IMR-90 (cell line): ENCODE data around the gene SIK2.

Source experiments
- BHLHE40 ChIP-seq: fragments of 150-350 bp; IDR thresholded peaks from 2 replicates; pipeline ENCODE4 v1.6.1; 2016; ENCODE audit warnings: mild to moderate bottlenecking, low read depth, low read length
- CEBPB ChIP-seq: IDR thresholded peaks from 2 replicates; pipeline ENCODE4 v1.6.1; 2012; ENCODE audit warnings: low read depth, low read length, improper control_type of control experiment
- CHD1 ChIP-seq: IDR thresholded peaks from 2 replicates; pipeline ENCODE4 v1.6.1; 2012; ENCODE audit warnings: low read depth, low read length, improper control_type of control experiment
- FOS ChIP-seq: fragments of 150-350 bp; IDR thresholded peaks from 2 replicates; pipeline ENCODE4 v1.6.1; 2016; ENCODE audit warnings: low read depth, low read length
- MAFK ChIP-seq: IDR thresholded peaks from 2 replicates; pipeline ENCODE4 v1.6.1; 2012; ENCODE audit warnings: low read depth, low read length, improper control_type of control experiment
- MAZ ChIP-seq: IDR thresholded peaks from 2 replicates; pipeline ENCODE4 v1.6.1; 2012; ENCODE audit warnings: low read depth, mild to moderate bottlenecking, low read length, improper control_type of control experiment, moderate library complexity, borderline replicate concordance
- MXI1 ChIP-seq: IDR thresholded peaks from 2 replicates; pipeline ENCODE4 v1.6.1; 2012; ENCODE audit warnings: low read depth, mild to moderate bottlenecking, low read length, moderate library complexity, borderline replicate concordance
- POLR2A ChIP-seq: IDR thresholded peaks from 2 replicates; pipeline ENCODE4 v1.6.1; 2012; ENCODE audit warnings: mild to moderate bottlenecking, low read depth, low read length
- RAD21 ChIP-seq: IDR thresholded peaks from 2 replicates; pipeline ENCODE4 v1.6.1; 2012; ENCODE audit warnings: low read length, improper control_type of control experiment
- RCOR1 ChIP-seq: IDR thresholded peaks from 2 replicates; pipeline ENCODE4 v1.6.1; 2012; ENCODE audit warnings: mild to moderate bottlenecking, low read length, improper control_type of control experiment; ENCODE audit not compliant: insufficient replicate concordance
- TF ChIP-seq, protein P1 (sequence below): conservative IDR thresholded peaks from 2 replicates; pipeline ENCODE4 v1.5.1; 2012; ENCODE audit warnings: mild to moderate bottlenecking, low read depth, low read length, improper control_type of control experiment
- TF ChIP-seq, protein P2 (sequence below): fragments of 150-350 bp; IDR thresholded peaks from 2 replicates; pipeline ENCODE4 v1.6.1; 2017; ENCODE audit warnings: mild to moderate bottlenecking, antibody characterized with exemption, low read length, low read depth
- TF ChIP-seq, protein P3 (sequence below): fragments of 150-350 bp; IDR thresholded peaks from 2 replicates; pipeline ENCODE4 v1.6.1; 2016; ENCODE audit warnings: low read depth, mild to moderate bottlenecking, low read length, moderate library complexity, borderline replicate concordance

DNA sequence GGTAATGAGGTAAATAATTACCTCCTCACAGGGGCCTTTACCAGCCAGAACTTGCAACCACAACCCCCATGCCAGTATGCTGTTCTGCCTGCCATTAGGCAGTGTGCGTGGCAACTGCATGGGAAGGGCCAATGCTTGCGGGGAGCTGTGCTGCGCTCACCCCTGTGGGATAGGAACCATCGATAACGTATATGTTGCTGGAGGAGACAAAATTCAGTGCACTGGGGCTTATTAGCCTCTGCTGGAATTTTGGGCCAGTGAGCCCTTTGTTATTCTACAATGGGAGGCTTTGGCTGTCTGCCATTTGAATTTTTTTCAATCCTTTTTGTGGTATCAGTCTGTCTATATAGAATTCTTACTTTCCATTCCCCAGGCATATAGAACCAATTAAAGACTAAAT, 116.6 kb downstream of the SIK2 start:
- TF ChIP-seq, protein P1, sequence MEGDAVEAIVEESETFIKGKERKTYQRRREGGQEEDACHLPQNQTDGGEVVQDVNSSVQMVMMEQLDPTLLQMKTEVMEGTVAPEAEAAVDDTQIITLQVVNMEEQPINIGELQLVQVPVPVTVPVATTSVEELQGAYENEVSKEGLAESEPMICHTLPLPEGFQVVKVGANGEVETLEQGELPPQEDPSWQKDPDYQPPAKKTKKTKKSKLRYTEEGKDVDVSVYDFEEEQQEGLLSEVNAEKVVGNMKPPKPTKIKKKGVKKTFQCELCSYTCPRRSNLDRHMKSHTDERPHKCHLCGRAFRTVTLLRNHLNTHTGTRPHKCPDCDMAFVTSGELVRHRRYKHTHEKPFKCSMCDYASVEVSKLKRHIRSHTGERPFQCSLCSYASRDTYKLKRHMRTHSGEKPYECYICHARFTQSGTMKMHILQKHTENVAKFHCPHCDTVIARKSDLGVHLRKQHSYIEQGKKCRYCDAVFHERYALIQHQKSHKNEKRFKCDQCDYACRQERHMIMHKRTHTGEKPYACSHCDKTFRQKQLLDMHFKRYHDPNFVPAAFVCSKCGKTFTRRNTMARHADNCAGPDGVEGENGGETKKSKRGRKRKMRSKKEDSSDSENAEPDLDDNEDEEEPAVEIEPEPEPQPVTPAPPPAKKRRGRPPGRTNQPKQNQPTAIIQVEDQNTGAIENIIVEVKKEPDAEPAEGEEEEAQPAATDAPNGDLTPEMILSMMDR, result no peak
- TF ChIP-seq POLR2A (no peak), CHD1 (no peak), MAFK (no peak), BHLHE40 (no peak), RAD21 (no peak), RCOR1 (no peak), CEBPB (no peak), MAZ (no peak), FOS (no peak), MXI1 (no peak)
- TF ChIP-seq, protein P2, sequence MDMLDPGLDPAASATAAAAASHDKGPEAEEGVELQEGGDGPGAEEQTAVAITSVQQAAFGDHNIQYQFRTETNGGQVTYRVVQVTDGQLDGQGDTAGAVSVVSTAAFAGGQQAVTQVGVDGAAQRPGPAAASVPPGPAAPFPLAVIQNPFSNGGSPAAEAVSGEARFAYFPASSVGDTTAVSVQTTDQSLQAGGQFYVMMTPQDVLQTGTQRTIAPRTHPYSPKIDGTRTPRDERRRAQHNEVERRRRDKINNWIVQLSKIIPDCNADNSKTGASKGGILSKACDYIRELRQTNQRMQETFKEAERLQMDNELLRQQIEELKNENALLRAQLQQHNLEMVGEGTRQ, result no peak
- TF ChIP-seq, protein P3, sequence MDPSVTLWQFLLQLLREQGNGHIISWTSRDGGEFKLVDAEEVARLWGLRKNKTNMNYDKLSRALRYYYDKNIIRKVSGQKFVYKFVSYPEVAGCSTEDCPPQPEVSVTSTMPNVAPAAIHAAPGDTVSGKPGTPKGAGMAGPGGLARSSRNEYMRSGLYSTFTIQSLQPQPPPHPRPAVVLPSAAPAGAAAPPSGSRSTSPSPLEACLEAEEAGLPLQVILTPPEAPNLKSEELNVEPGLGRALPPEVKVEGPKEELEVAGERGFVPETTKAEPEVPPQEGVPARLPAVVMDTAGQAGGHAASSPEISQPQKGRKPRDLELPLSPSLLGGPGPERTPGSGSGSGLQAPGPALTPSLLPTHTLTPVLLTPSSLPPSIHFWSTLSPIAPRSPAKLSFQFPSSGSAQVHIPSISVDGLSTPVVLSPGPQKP, result no peak
